GM23338 (cell line): ENCODE results near the gene TMEM201. TPM values are rescaled to one million over a fixed set of nuclear protein-coding genes. Genes with fewer than 3 reads are reported as not detected.

Experiments used
- ATAC-seq: fragments of 200-7000 bp; cut with Tn5 transposase; 3 replicates; pipeline ENCODE4 v1.9.1; 2020
- DNase-seq: peaks from one replicate; pipeline ENCODE4 v3.0.0-alpha.2; 2015; ENCODE audit warnings: low spot score
- H2AFZ ChIP-seq: fragments of 200-600 bp; sonication (generic); 2 replicates; pipeline ENCODE4 v1.8.0; 2016; ENCODE audit warnings: antibody characterized with exemption, mild to moderate bottlenecking, moderate library complexity
- H3F3A ChIP-seq: fragments of 200-600 bp; sonication (generic); replicated peaks from 2 replicates; pipeline ENCODE4 v1.8.0; 2017; ENCODE audit warnings: antibody characterized with exemption, mixed run types, low read depth
- H3K27ac ChIP-seq: fragments of 200-600 bp; sonication (generic); 2 replicates; pipeline ENCODE4 v1.6.1; 2016; ENCODE audit warnings: low read depth
- H3K27me3 ChIP-seq: fragments of 200-600 bp; sonication (generic); 2 replicates; pipeline ENCODE4 v1.8.0; 2016; ENCODE audit warnings: mild to moderate bottlenecking, mixed run types, moderate library complexity; ENCODE audit not compliant: insufficient read depth
- H3K36me3 ChIP-seq: fragments of 200-600 bp; sonication (generic); 2 replicates; pipeline ENCODE4 v1.8.0; 2016; ENCODE audit warnings: mild to moderate bottlenecking; ENCODE audit not compliant: insufficient read depth
- H3K4me1 ChIP-seq: fragments of 200-600 bp; sonication (generic); 2 replicates; pipeline ENCODE4 v1.8.0; 2016; ENCODE audit warnings: mild to moderate bottlenecking, moderate library complexity; ENCODE audit not compliant: insufficient read depth
- H3K4me2 ChIP-seq: fragments of 200-600 bp; sonication (generic); 2 replicates; pipeline ENCODE4 v1.7.1; 2017; ENCODE audit warnings: mixed run types
- H3K4me3 ChIP-seq: fragments of 200-600 bp; sonication (generic); 2 replicates; pipeline ENCODE4 v1.6.1; 2016; ENCODE audit warnings: mixed run types
- H3K79me2 ChIP-seq: fragments of 200-600 bp; sonication (generic); replicated peaks from 2 replicates; pipeline ENCODE4 v1.8.0; 2017; ENCODE audit warnings: mild to moderate bottlenecking; ENCODE audit not compliant: insufficient read depth
- H3K9me2 ChIP-seq: fragments of 200-600 bp; sonication (generic); 2 replicates; pipeline ENCODE4 v1.8.0; 2017; ENCODE audit not compliant: insufficient read depth
- H4K20me1 ChIP-seq: fragments of 200-600 bp; sonication (generic); replicated peaks from 2 replicates; pipeline ENCODE4 v1.8.0; 2017; ENCODE audit warnings: mild to moderate bottlenecking; ENCODE audit not compliant: insufficient read depth
- H3K27ac Mint-ChIP-seq: 2 replicates; pipeline ENCODE4 v1.8.0; 2020; ENCODE audit warnings: inconsistent platforms, mild to moderate bottlenecking, moderate library complexity, mixed read lengths
- H3K27me3 Mint-ChIP-seq: 3 replicates; pipeline ENCODE4 v1.8.0; 2022; ENCODE audit warnings: low read depth, mild to moderate bottlenecking, moderate library complexity, mixed read lengths, inconsistent platforms; ENCODE audit not compliant: insufficient read depth, poor library complexity
- H3K36me3 Mint-ChIP-seq: 3 replicates; pipeline ENCODE4 v1.8.0; 2021; ENCODE audit warnings: low read depth, mild to moderate bottlenecking, inconsistent platforms, moderate library complexity, mixed read lengths
- H3K4me1 Mint-ChIP-seq: 3 replicates; pipeline ENCODE4 v1.8.0; 2020; ENCODE audit warnings: mild to moderate bottlenecking, inconsistent platforms, mixed read lengths
- H3K4me3 Mint-ChIP-seq: 3 replicates; pipeline ENCODE4 v1.8.0; 2021; ENCODE audit warnings: moderate library complexity, mild to moderate bottlenecking, inconsistent platforms, mixed read lengths
- H3K9me3 Mint-ChIP-seq: 3 replicates; pipeline ENCODE4 v1.8.0; 2020; ENCODE audit warnings: moderate library complexity, mild to moderate bottlenecking, inconsistent platforms, mixed read lengths
- CREB1 ChIP-seq: fragments of 250-450 bp; sonication (Bioruptor Pico); IDR thresholded peaks from 2 replicates; pipeline ENCODE4 v1.5.0; 2020; ENCODE audit warnings: low read depth, mild to moderate bottlenecking, moderate library complexity
- EZH2phosphoT487 ChIP-seq: fragments of 200-600 bp; sonication (generic); IDR thresholded peaks from one replicate; pipeline ENCODE4 v1.8.1; 2018; ENCODE audit warnings: antibody characterized with exemption; ENCODE audit not compliant: unreplicated experiment
- REST ChIP-seq: IDR thresholded peaks from one replicate; pipeline ENCODE4 v1.6.1; 2018; ENCODE audit warnings: antibody characterized with exemption; ENCODE audit not compliant: unreplicated experiment
- STAT1 ChIP-seq: IDR thresholded peaks from one replicate; pipeline ENCODE4 v1.6.1; 2016; ENCODE audit warnings: antibody characterized with exemption; ENCODE audit not compliant: unreplicated experiment
- ZNF114 ChIP-seq: fragments of 250-450 bp; sonication (Bioruptor Pico); IDR thresholded peaks from 2 replicates; pipeline ENCODE4 v1.5.0; 2020; ENCODE audit warnings: mild to moderate bottlenecking, moderate library complexity
- ZNF331 ChIP-seq: fragments of 250-450 bp; sonication (Bioruptor Pico); IDR thresholded peaks from 2 replicates; pipeline ENCODE4 v1.5.0; 2020; ENCODE audit warnings: low read depth, mild to moderate bottlenecking, moderate library complexity
- ZNF462 ChIP-seq: fragments of 250-450 bp; sonication (Bioruptor Pico); IDR thresholded peaks from 2 replicates; pipeline ENCODE4 v1.5.0; 2020; ENCODE audit warnings: mild to moderate bottlenecking, moderate library complexity
- polyA plus RNA-seq: library from polyadenylated mRNA; unstranded; fragments of >200 nt; fragmentation: Nextera tagmentation; extraction: Ambion mirVana; gene quantifications from 2 replicates; pipeline ENCODE4 v1.2.1, GENCODE V29; 2016
- total RNA-seq: library from RNA; depleted of rRNA; stranded (reverse); fragments of >200 nt; shearing (Covaris generic); gene quantifications from 2 replicates; pipeline ENCODE4 v1.2.3, GENCODE V29; 2014
- TF ChIP-seq, protein P1 (sequence below), 2 experiments: fragments of 200-600 bp in 1 of 2; sonication (generic) in 1 of 2; conservative IDR thresholded peaks; 2 replicates each; pipeline versions ENCODE4 v1.5.1 to v1.6.1; 2016 to 2017; ENCODE audit warnings: antibody characterized with exemption in 2 of 2, low read depth in 2 of 2, mild to moderate bottlenecking in 2 of 2, moderate library complexity in 1 of 2
- TF ChIP-seq, protein P2 (sequence below): IDR thresholded peaks from 2 replicates; pipeline ENCODE4 v1.6.1; 2016; ENCODE audit warnings: antibody characterized with exemption

TMEM201 gene
- total and polyA plus RNA-seq, 2 experiments from 2014 or later = 11.6 to 27.2 TPM

DNA sequence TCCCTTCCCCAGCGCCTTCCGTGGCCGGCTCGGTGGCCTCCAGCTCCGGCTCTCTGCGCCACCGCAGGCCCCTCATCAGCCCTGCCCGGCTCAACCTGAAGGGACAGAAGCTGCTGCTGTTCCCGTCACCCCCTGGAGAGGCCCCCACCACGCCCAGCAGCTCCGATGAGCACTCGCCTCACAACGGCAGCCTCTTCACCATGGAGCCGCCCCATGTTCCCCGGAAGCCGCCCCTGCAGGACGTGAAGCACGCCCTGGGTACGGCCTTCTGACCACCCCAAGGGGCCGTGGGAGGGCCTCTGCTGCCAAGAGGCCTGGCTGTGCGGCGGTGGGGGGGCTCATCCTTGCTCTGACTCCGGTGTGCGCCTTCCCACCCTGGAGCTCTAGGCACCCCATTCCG lies 21.8 kb downstream of the TMEM201 start:
- Histone ChIP-seq H3K4me2 (no peak overlapping the region), H2AFZ (no peak overlapping the region), H3K4me1 (no peaks in the 10 kb centered on the region), H3F3A (no peaks in the 10 kb centered on the region), H3K27me3 (no peaks in the 10 kb centered on the region), H3K36me3 (0 out of 2 replicates have a peak, but pooled peaks cover 3% of the 10 kb centered on the region), H3K9me2 (no peaks in the 10 kb centered on the region), H3K4me3 (no peak overlapping the region), H4K20me1 (no peaks in the 10 kb centered on the region), H3K27ac (no peak overlapping the region), H3K79me2 (no peaks in the 10 kb centered on the region)
- TF ChIP-seq EZH2phosphoT487 = no peak
- TF ChIP-seq ZNF462 (CRISPR knock-in tag) = no peak
- ATAC-seq (no peak), DNase-seq (no peak)
- Mint-ChIP-seq H3K9me3 (no peaks in the 10 kb centered on the region), H3K36me3 (peaks cover 12% of the 10 kb centered on the region; the same call in 2 of the 3 replicates), H3K4me1 (peaks cover 4% of the 10 kb centered on the region; the same call in 2 of the 3 replicates), H3K4me3 (no peak overlapping the region), H3K27me3 (peaks cover 14% of the 10 kb centered on the region), H3K27ac (no peak overlapping the region)

- DNase-seq (no peak), ATAC-seq (no peak)
- Mint-ChIP-seq H3K27ac (no peak overlapping the region), H3K36me3 (peaks cover 12% of the 10 kb centered on the region; the same call in 2 of the 3 replicates), H3K9me3 (no peaks in the 10 kb centered on the region), H3K27me3 (peaks cover 14% of the 10 kb centered on the region), H3K4me3 (no peak overlapping the region), H3K4me1 (peaks cover 4% of the 10 kb centered on the region; the same call in 2 of the 3 replicates)
- H3K27ac ChIP-seq = no peak overlapping the region
- no peaks in the 10 kb centered on the region for H3K79me2 ChIP-seq
- no peaks in the 10 kb centered on the region for H3K4me1 ChIP-seq
- H2AFZ ChIP-seq = no peak overlapping the region
- no peak overlapping the region for H3K4me2 ChIP-seq
- H3K4me3 ChIP-seq = no peak overlapping the region
- H4K20me1 ChIP-seq = no peaks in the 10 kb centered on the region
- no peaks in the 10 kb centered on the region for H3K9me2 ChIP-seq
- H3K36me3 ChIP-seq = 0 out of 2 replicates have a peak, but pooled peaks cover 3% of the 10 kb centered on the region
- no peaks in the 10 kb centered on the region for H3K27me3 ChIP-seq
- H3F3A ChIP-seq = no peaks in the 10 kb centered on the region
- TF ChIP-seq REST = no peak
- TF ChIP-seq ZNF114 (CRISPR knock-in tag) = no peak
- TF ChIP-seq STAT1 = no peak
- TF ChIP-seq, protein P1, sequence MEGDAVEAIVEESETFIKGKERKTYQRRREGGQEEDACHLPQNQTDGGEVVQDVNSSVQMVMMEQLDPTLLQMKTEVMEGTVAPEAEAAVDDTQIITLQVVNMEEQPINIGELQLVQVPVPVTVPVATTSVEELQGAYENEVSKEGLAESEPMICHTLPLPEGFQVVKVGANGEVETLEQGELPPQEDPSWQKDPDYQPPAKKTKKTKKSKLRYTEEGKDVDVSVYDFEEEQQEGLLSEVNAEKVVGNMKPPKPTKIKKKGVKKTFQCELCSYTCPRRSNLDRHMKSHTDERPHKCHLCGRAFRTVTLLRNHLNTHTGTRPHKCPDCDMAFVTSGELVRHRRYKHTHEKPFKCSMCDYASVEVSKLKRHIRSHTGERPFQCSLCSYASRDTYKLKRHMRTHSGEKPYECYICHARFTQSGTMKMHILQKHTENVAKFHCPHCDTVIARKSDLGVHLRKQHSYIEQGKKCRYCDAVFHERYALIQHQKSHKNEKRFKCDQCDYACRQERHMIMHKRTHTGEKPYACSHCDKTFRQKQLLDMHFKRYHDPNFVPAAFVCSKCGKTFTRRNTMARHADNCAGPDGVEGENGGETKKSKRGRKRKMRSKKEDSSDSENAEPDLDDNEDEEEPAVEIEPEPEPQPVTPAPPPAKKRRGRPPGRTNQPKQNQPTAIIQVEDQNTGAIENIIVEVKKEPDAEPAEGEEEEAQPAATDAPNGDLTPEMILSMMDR (conservative IDR thresholded peaks at IDR 0.05; ENCODE audit: low read depth in 2 of 2) = no peak
- no peak for TF ChIP-seq CREB1
- no peak for TF ChIP-seq ZNF331
- TF ChIP-seq, protein P2, sequence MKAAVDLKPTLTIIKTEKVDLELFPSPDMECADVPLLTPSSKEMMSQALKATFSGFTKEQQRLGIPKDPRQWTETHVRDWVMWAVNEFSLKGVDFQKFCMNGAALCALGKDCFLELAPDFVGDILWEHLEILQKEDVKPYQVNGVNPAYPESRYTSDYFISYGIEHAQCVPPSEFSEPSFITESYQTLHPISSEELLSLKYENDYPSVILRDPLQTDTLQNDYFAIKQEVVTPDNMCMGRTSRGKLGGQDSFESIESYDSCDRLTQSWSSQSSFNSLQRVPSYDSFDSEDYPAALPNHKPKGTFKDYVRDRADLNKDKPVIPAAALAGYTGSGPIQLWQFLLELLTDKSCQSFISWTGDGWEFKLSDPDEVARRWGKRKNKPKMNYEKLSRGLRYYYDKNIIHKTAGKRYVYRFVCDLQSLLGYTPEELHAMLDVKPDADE = no peak
Observed at GRCh38 chr1:9611716-9612115, 23.0 kb downstream of the TMEM201 start.
